Suprapubic skin (tissue), 4 donors: ENCODE data around the gene PRICKLE2. TPM values are rescaled to one million over a fixed set of nuclear protein-coding genes. Genes with fewer than 3 reads are reported as not detected.

Source experiments
- DNase-seq, 2 donors: peaks; one replicate each; pipeline ENCODE4 v3.0.0-alpha.2; 2019; ENCODE audit warnings: low spot score in 2 of 2
- H3K27ac ChIP-seq: fragments of 200-600 bp; sonication (generic); one replicate; pipeline ENCODE4 v1.5.1; 2019
- H3K27me3 ChIP-seq: fragments of 200-600 bp; sonication (generic); one replicate; pipeline ENCODE4 v1.5.1; 2019
- H3K36me3 ChIP-seq: fragments of 200-600 bp; sonication (generic); one replicate; pipeline ENCODE4 v1.5.1; 2019
- H3K4me1 ChIP-seq: fragments of 200-600 bp; sonication (generic); one replicate; pipeline ENCODE4 v1.5.1; 2019
- H3K4me3 ChIP-seq: fragments of 200-600 bp; sonication (generic); one replicate; pipeline ENCODE4 v1.5.1; 2019; ENCODE audit warnings: mild to moderate bottlenecking
- H3K9me3 ChIP-seq: fragments of 200-600 bp; sonication (generic); one replicate; pipeline ENCODE4 v1.5.1; 2019
- CTCF ChIP-seq, 2 donors: fragments of 200-600 bp in 1 of 2; fragments of 450-650 bp in 1 of 2; sonication (generic) in 1 of 2; IDR thresholded peaks; one replicate each; pipeline ENCODE4 v1.5.1; 2016 to 2019; ENCODE audit warnings: antibody characterized with exemption in 2 of 2, mild to moderate bottlenecking in 1 of 2, moderate library complexity in 1 of 2
- EP300 ChIP-seq: sonication (generic); formaldehyde crosslinking; IDR thresholded peaks from one replicate; pipeline ENCODE4 v1.6.1; 2017; ENCODE audit warnings: antibody characterized with exemption
- POLR2A ChIP-seq, 2 donors: fragments of 450-650 bp; IDR thresholded peaks; one replicate each; pipeline ENCODE4 v1.6.1; 2017; ENCODE audit warnings: antibody characterized with exemption in 2 of 2, mild to moderate bottlenecking in 2 of 2, moderate library complexity in 2 of 2
- POLR2AphosphoS5 ChIP-seq, 3 donors: sonication (generic); formaldehyde crosslinking; IDR thresholded peaks; one replicate each; pipeline ENCODE4 v1.6.1; 2017; ENCODE audit warnings: antibody characterized with exemption in 3 of 3
- WGBS: methylation state at CpG from one replicate; pipeline ENCODE4 v1.1.5; 2018; 5-methylcytosine and 5-hydroxymethylcytosine counted together
- total RNA-seq, 4 donors: library from RNA; depleted of rRNA; stranded (reverse); fragments of >200 nt; gene quantifications; one replicate each; pipeline ENCODE4 v1.1.0, GENCODE V29; 2016

The PRICKLE2 gene
- total RNA-seq, 4 donors from 2014 or later: 6.7 to 14.5 (median 11.9) TPM

GRCh38 chr3:64120876-64121275, 104.4 kb downstream of the PRICKLE2 start:
- peaks cover 3% of the 10 kb centered on the region for H3K36me3 ChIP-seq
- H3K4me1 ChIP-seq: peaks cover 8% of the 10 kb centered on the region
- H3K27ac ChIP-seq: no peak overlapping the region
- H3K9me3 ChIP-seq: no peaks in the 10 kb centered on the region
- no peaks in the 10 kb centered on the region for H3K27me3 ChIP-seq
- DNase-seq: no peak
- WGBS: 41% methylated on average over 5 of the region's 5 CpGs
- TF ChIP-seq POLR2A (IDR thresholded peaks at IDR 0.05) (no peak), EP300 (no peak)
- no peak overlapping the region for H3K4me3 ChIP-seq

GRCh38 chr3:64117483-64117882, 107.8 kb downstream of the PRICKLE2 start:
- WGBS: 90% methylated on average over 1 of the region's 1 CpG
- peaks cover 3% of the 10 kb centered on the region for H3K36me3 ChIP-seq
- peaks cover 6% of the 10 kb centered on the region for H3K4me1 ChIP-seq
- TF ChIP-seq EP300: no peak
- TF ChIP-seq POLR2AphosphoS5 (IDR thresholded peaks at IDR 0.05): no peak
- no peak for TF ChIP-seq CTCF (IDR thresholded peaks at IDR 0.05)
- no peak for TF ChIP-seq POLR2A (IDR thresholded peaks at IDR 0.05)
- no peak overlapping the region for H3K4me3 ChIP-seq
- H3K27me3 ChIP-seq: no peaks in the 10 kb centered on the region
- DNase-seq: no peak
- H3K27ac ChIP-seq: no peak overlapping the region
- no peaks in the 10 kb centered on the region for H3K9me3 ChIP-seq

GRCh38 chr3:64114651-64115050, 110.6 kb downstream of the PRICKLE2 start:
- no peaks in the 10 kb centered on the region for H3K9me3 ChIP-seq
- no peak overlapping the region for H3K4me3 ChIP-seq
- TF ChIP-seq EP300: no peak
- TF ChIP-seq CTCF (IDR thresholded peaks at IDR 0.05): no peak
- TF ChIP-seq POLR2AphosphoS5 (IDR thresholded peaks at IDR 0.05): no peak
- no peak for TF ChIP-seq POLR2A (IDR thresholded peaks at IDR 0.05)
- H3K4me1 ChIP-seq: no peaks in the 10 kb centered on the region
- no peak overlapping the region for H3K27ac ChIP-seq
- DNase-seq: no peak
- no peaks in the 10 kb centered on the region for H3K27me3 ChIP-seq
- no peaks in the 10 kb centered on the region for H3K36me3 ChIP-seq

DNA sequence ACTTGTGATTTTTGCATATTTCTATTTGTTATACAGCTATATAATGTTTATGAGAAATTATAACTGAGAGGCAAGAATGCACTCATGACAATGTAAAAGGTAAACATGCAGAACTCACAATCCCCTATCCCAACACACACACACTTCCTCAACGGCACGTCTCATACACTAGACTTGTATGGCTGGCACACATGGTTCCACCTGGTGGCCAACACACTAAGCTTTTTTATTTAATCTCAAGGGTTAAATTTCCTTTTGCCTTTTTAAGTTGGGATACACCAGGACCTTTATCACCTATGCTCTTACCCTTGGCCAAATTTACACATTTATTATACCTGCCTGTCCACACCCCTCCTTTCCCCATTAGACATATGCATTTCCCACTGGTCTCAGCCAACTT, 113.4 kb downstream of the PRICKLE2 start:
- WGBS: 98% methylated on average over 2 of the region's 2 CpGs
- no peak for TF ChIP-seq EP300
- TF ChIP-seq POLR2A (IDR thresholded peaks at IDR 0.05): no peak
- TF ChIP-seq CTCF (IDR thresholded peaks at IDR 0.05): no peak
- TF ChIP-seq POLR2AphosphoS5 (IDR thresholded peaks at IDR 0.05): no peak
- DNase-seq: no peak

GRCh38 chr3:64111083-64111482, 114.2 kb downstream of the PRICKLE2 start:
- no peak for DNase-seq
- Histone ChIP-seq H3K27ac (no peak overlapping the region), H3K9me3 (no peaks in the 10 kb centered on the region), H3K4me1 (no peaks in the 10 kb centered on the region), H3K36me3 (no peaks in the 10 kb centered on the region), H3K4me3 (no peak overlapping the region), H3K27me3 (no peaks in the 10 kb centered on the region)
- TF ChIP-seq POLR2A (IDR thresholded peaks at IDR 0.05) (no peak), EP300 (no peak), CTCF (IDR thresholded peaks at IDR 0.05) (no peak), POLR2AphosphoS5 (IDR thresholded peaks at IDR 0.05) (no peak)
- 96% methylated on average over 2 of the region's 2 CpGs for WGBS

More for the DNA sequence above, 113.4 kb downstream of the PRICKLE2 start:
- Histone ChIP-seq H3K4me3 (no peak overlapping the region), H3K9me3 (no peaks in the 10 kb centered on the region), H3K36me3 (no peaks in the 10 kb centered on the region), H3K27me3 (no peaks in the 10 kb centered on the region), H3K4me1 (no peaks in the 10 kb centered on the region), H3K27ac (no peak overlapping the region)

DNA sequence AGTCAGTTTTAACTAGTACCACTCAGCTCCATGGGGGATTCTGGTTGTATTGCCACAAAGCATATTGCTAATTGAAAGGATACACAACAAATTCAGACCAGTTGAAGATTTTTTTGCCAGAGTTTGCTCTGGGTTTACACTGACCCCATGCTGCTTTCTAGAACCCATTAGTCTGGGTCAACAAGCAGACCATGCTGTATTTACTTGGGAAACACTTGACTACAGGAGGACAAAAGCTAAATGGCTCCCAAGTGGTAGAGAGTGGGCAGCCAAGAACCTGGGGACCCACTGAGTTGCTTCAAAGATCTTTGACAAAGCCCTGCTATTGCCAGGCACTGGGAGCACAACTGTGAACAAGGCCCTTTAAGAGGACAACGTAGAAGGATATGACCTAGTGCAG, 115.2 kb downstream of the PRICKLE2 start:
- Histone ChIP-seq H3K9me3 (no peaks in the 10 kb centered on the region), H3K27me3 (no peaks in the 10 kb centered on the region), H3K4me3 (no peak overlapping the region), H3K27ac (no peak overlapping the region), H3K4me1 (no peaks in the 10 kb centered on the region), H3K36me3 (no peaks in the 10 kb centered on the region)
- no peak for TF ChIP-seq POLR2A (IDR thresholded peaks at IDR 0.05)
- TF ChIP-seq EP300: no peak
- TF ChIP-seq CTCF (IDR thresholded peaks at IDR 0.05): no peak
- TF ChIP-seq POLR2AphosphoS5 (IDR thresholded peaks at IDR 0.05): no peak
- 100% methylated on average over 1 of the region's 1 CpG for WGBS
- DNase-seq: no peak
